ENCODE measurements around the gene DPAGT1.
"Not testable (repeated sequence)": the region's sequence is repeated elsewhere in the genome, so short reads cannot be mapped to it uniquely, and the experiment has no call there.

Gene DPAGT1

GRCh38 chr11:119115484-119116234, 14.0 kb upstream of the DPAGT1 start:
- no peak for DNase-seq

- no peak for DNase-seq
Measured at GRCh38 chr11:119114351-119114750, 12.7 kb upstream of the DPAGT1 start.

GRCh38 chr11:119113716-119114115, 12.1 kb upstream of the DPAGT1 start:
- no peak for DNase-seq

GRCh38 chr11:119112314-119113020, 10.8 kb upstream of the DPAGT1 start:
- no peak for DNase-seq

- DNase-seq, result no peak
Measured at GRCh38 chr11:119111361-119111925, 9.8 kb upstream of the DPAGT1 start.

- DNase-seq, result no peak
Measured at GRCh38 chr11:119110439-119110838, 8.8 kb upstream of the DPAGT1 start.

GRCh38 chr11:119109843-119110242, 8.2 kb upstream of the DPAGT1 start:
- no peak for DNase-seq

- DNase-seq, result no peak
Measured at GRCh38 chr11:119108857-119109221, 7.2 kb upstream of the DPAGT1 start.

GRCh38 chr11:119108146-119108856, 6.6 kb upstream of the DPAGT1 start:
- no peak for DNase-seq

- no peak for DNase-seq
Measured at GRCh38 chr11:119107538-119108145, 6.0 kb upstream of the DPAGT1 start.

- peak; percentile 80 to 87 (median 82) for DNase-seq
Measured at GRCh38 chr11:119106564-119107537, 5.2 kb upstream of the DPAGT1 start, which contains the start of gene C2CD2L. TSS of gene C2CD2L (plus strand) at chr11:119107344. CDS start at chr11:119107742, 398 bp downstream.

- no peak for DNase-seq
Measured at GRCh38 chr11:119103793-119104192, 2.1 kb upstream of the DPAGT1 start.

GRCh38 chr11:119103161-119103664, 1.6 kb upstream of the DPAGT1 start:
- DNase-seq, result not testable (repeated sequence)

- peak in 1 of 4 experiments; percentile 19 for DNase-seq
Measured at GRCh38 chr11:119100994-119101758, 477 bp downstream of the DPAGT1 start.

- DNase-seq, result no peak
Measured at GRCh38 chr11:119100246-119100970, 1.2 kb downstream of the DPAGT1 start.

- DNase-seq, result no peak
Measured at GRCh38 chr11:119099711-119100110, 1.9 kb downstream of the DPAGT1 start.

- DNase-seq, result peak; percentile 97 to 98 (median 98)
Measured at GRCh38 chr11:119095066-119095880, 6.4 kb downstream of the DPAGT1 start.

GRCh38 chr11:119094816-119095065, 6.9 kb downstream of the DPAGT1 start:
- peak in 2 of 4 experiments; percentile 35 to 53 for DNase-seq

Data from activated CD4-positive, CD25-positive, alpha-beta regulatory T cell (primary cell).